ENCODE results near the gene SEPTIN12. TPM values are rescaled to one million over a fixed set of nuclear protein-coding genes. Genes with fewer than 3 reads are reported as not detected.

SEPTIN12 gene
- total and polyA plus RNA-seq, 2 experiments from 2014 or later = not detected

- H2AFZ ChIP-seq = no peak overlapping the region
- TF ChIP-seq EZH2phosphoT487 (IDR thresholded peaks at IDR 0.05; ENCODE audit: unreplicated experiment) = no peak
- TF ChIP-seq, protein P1, sequence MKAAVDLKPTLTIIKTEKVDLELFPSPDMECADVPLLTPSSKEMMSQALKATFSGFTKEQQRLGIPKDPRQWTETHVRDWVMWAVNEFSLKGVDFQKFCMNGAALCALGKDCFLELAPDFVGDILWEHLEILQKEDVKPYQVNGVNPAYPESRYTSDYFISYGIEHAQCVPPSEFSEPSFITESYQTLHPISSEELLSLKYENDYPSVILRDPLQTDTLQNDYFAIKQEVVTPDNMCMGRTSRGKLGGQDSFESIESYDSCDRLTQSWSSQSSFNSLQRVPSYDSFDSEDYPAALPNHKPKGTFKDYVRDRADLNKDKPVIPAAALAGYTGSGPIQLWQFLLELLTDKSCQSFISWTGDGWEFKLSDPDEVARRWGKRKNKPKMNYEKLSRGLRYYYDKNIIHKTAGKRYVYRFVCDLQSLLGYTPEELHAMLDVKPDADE (IDR thresholded peaks at IDR 0.05) = no peak
- TF ChIP-seq REST (IDR thresholded peaks at IDR 0.05; ENCODE audit: unreplicated experiment) = no peak
- TF ChIP-seq, protein P2, sequence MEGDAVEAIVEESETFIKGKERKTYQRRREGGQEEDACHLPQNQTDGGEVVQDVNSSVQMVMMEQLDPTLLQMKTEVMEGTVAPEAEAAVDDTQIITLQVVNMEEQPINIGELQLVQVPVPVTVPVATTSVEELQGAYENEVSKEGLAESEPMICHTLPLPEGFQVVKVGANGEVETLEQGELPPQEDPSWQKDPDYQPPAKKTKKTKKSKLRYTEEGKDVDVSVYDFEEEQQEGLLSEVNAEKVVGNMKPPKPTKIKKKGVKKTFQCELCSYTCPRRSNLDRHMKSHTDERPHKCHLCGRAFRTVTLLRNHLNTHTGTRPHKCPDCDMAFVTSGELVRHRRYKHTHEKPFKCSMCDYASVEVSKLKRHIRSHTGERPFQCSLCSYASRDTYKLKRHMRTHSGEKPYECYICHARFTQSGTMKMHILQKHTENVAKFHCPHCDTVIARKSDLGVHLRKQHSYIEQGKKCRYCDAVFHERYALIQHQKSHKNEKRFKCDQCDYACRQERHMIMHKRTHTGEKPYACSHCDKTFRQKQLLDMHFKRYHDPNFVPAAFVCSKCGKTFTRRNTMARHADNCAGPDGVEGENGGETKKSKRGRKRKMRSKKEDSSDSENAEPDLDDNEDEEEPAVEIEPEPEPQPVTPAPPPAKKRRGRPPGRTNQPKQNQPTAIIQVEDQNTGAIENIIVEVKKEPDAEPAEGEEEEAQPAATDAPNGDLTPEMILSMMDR (conservative IDR thresholded peaks at IDR 0.05; ENCODE audit: low read depth in 2 of 2) = no peak
- H3K27me3 Mint-ChIP-seq (ENCODE audit: insufficient read depth, low read depth, poor library complexity) = peaks cover 9% of the 10 kb centered on the region
Observed at GRCh38 chr16:4775005-4775404, 13.1 kb downstream of the SEPTIN12 start.

GRCh38 chr16:4772351-4772750 lies 15.8 kb downstream of the SEPTIN12 start:
- Mint-ChIP-seq H3K36me3 (ENCODE audit: low read depth) (peaks cover 8% of the 10 kb centered on the region; the same call in 2 of the 3 replicates), H3K4me3 (no peak overlapping the region), H3K27me3 (ENCODE audit: insufficient read depth, low read depth, poor library complexity) (peaks cover 9% of the 10 kb centered on the region), H3K9me3 (peaks cover 3% of the 10 kb centered on the region; the same call in 1 of the 3 replicates), H3K27ac (no peak overlapping the region), H3K4me1 (peaks cover 13% of the 10 kb centered on the region)
- H4K20me1 ChIP-seq (replicated peaks; ENCODE audit: insufficient read depth) = no peaks in the 10 kb centered on the region
- H3K27ac ChIP-seq (ENCODE audit: low read depth) = no peak overlapping the region
- peaks cover 17% of the 10 kb centered on the region; the same call in 1 of the 2 replicates for H3F3A ChIP-seq (replicated peaks; ENCODE audit: low read depth)
- H3K9me2 ChIP-seq (ENCODE audit: insufficient read depth) = no peaks in the 10 kb centered on the region
- no peaks in the 10 kb centered on the region for H3K79me2 ChIP-seq (replicated peaks; ENCODE audit: insufficient read depth)
- H2AFZ ChIP-seq = no peak overlapping the region
- H3K36me3 ChIP-seq (ENCODE audit: insufficient read depth) = no peaks in the 10 kb centered on the region
- H3K4me3 ChIP-seq = no peak overlapping the region
- H3K27me3 ChIP-seq (ENCODE audit: insufficient read depth) = no peaks in the 10 kb centered on the region
- ATAC-seq = no peak
- H3K4me1 ChIP-seq (ENCODE audit: insufficient read depth) = peaks cover 13% of the 10 kb centered on the region
- no peak for DNase-seq (ENCODE audit: low spot score)
- no peak overlapping the region for H3K4me2 ChIP-seq
- no peak for TF ChIP-seq REST (IDR thresholded peaks at IDR 0.05; ENCODE audit: unreplicated experiment)
- TF ChIP-seq EZH2 (IDR thresholded peaks at IDR 0.05; ENCODE audit: low read depth, unreplicated experiment) = no peak
- no peak for TF ChIP-seq POLR2AphosphoS5 (IDR thresholded peaks at IDR 0.05; ENCODE audit: low read depth)
- no peak for TF ChIP-seq CREB1 (CRISPR knock-in tag; IDR thresholded peaks at IDR 0.05; ENCODE audit: low read depth)
- TF ChIP-seq, protein P1 (IDR thresholded peaks at IDR 0.05) = no peak
- TF ChIP-seq JUNB (IDR thresholded peaks at IDR 0.05; ENCODE audit: unreplicated experiment) = no peak
- TF ChIP-seq NANOG (IDR thresholded peaks at IDR 0.05; ENCODE audit: borderline replicate concordance) = no peak
- TF ChIP-seq ZNF114 (CRISPR knock-in tag; IDR thresholded peaks at IDR 0.05) = no peak
- no peak for TF ChIP-seq EZH2phosphoT487 (IDR thresholded peaks at IDR 0.05; ENCODE audit: unreplicated experiment)

More at GRCh38 chr16:4775005-4775404, 13.1 kb downstream of the SEPTIN12 start:
- H3K9me2 ChIP-seq (ENCODE audit: insufficient read depth) = no peaks in the 10 kb centered on the region
- no peaks in the 10 kb centered on the region for H3K27me3 ChIP-seq (ENCODE audit: insufficient read depth)
- DNase-seq (ENCODE audit: low spot score) (no peak), ATAC-seq (no peak)
- H4K20me1 ChIP-seq (replicated peaks; ENCODE audit: insufficient read depth) = no peaks in the 10 kb centered on the region
- Mint-ChIP-seq H3K4me3 (no peak overlapping the region), H3K4me1 (0 out of 3 replicates have a peak, but pooled peaks cover 2% of the 10 kb centered on the region), H3K36me3 (ENCODE audit: low read depth) (peaks cover 8% of the 10 kb centered on the region; the same call in 2 of the 3 replicates), H3K27ac (no peak overlapping the region), H3K9me3 (peaks cover 3% of the 10 kb centered on the region; the same call in 2 of the 3 replicates)
- no peaks in the 10 kb centered on the region for H3K36me3 ChIP-seq (ENCODE audit: insufficient read depth)
- no peaks in the 10 kb centered on the region for H3K4me1 ChIP-seq (ENCODE audit: insufficient read depth)
- no peak overlapping the region for H3K4me3 ChIP-seq
- H3K4me2 ChIP-seq = no peak overlapping the region
- no peaks in the 10 kb centered on the region for H3F3A ChIP-seq (replicated peaks; ENCODE audit: low read depth)
- H3K79me2 ChIP-seq (replicated peaks; ENCODE audit: insufficient read depth) = no peaks in the 10 kb centered on the region
- H3K27ac ChIP-seq (ENCODE audit: low read depth) = no peak overlapping the region
